H1 (cell line): ENCODE data around the gene NUP133. TPM values are rescaled to one million over a fixed set of nuclear protein-coding genes. Genes with fewer than 3 reads are reported as not detected.

Experiments
- KDM4A ChIP-seq: IDR thresholded peaks from one replicate; pipeline ENCODE4 v1.7.1; 2012; ENCODE audit warnings: low read depth, mild to moderate bottlenecking, moderate library complexity, low read length, inconsistent platforms; ENCODE audit not compliant: severe bottlenecking
- KDM5A ChIP-seq: fragments of 200-600 bp; IDR thresholded peaks from 2 replicates; pipeline ENCODE4 v1.7.1; 2012; ENCODE audit warnings: mild to moderate bottlenecking, low read length, inconsistent platforms, mixed read lengths
- SIRT6 ChIP-seq: IDR thresholded peaks from one replicate; pipeline ENCODE4 v1.7.1; 2012; ENCODE audit warnings: low read length, inconsistent platforms
- SUZ12 ChIP-seq: fragments of 200-600 bp; sonication (generic); IDR thresholded peaks from 2 replicates; pipeline ENCODE4 v1.6.1; 2012; ENCODE audit warnings: mild to moderate bottlenecking, inconsistent platforms, low read length, moderate library complexity, mixed read lengths
- polyA plus RNA-seq, 7 experiments: library from polyadenylated mRNA; depleted of rRNA in 3 of 7; stranded (reverse) in 5 of 7; unstranded in 2 of 7; fragments of >200 nt in 5 of 7; fragments of 200-250 nt in 2 of 7; gene quantifications; 1 replicate in 5 of 7; 2 replicates in 1 of 7; 4 replicates in 1 of 7; pipeline versions ENCODE4 v1.2.1 to v1.2.3, GENCODE V29; 2011 to 2013; ENCODE audit warnings: missing spikeins in 2 of 7, mixed read lengths in 2 of 7
- total RNA-seq: library from RNA; stranded (reverse); fragmentation: NEBNext Ultra II Directional; extraction: Animal tissue kit (Norgen Biotek cat#: 25700); gene quantifications from 2 replicates; pipeline ENCODE4 v1.2.1, GENCODE V29; 2021
- TF ChIP-seq, protein P1 (sequence below): IDR thresholded peaks from 2 replicates; pipeline ENCODE4 v1.6.1; 2011; ENCODE audit warnings: low read depth, mild to moderate bottlenecking, low read length; ENCODE audit not compliant: insufficient read depth
- TF ChIP-seq, protein P2 (sequence below): IDR thresholded peaks from 2 replicates; pipeline ENCODE4 v1.6.1; 2011; ENCODE audit warnings: low read length, improper control_type of control experiment
- TF ChIP-seq, protein P3 (sequence below): IDR thresholded peaks from 2 replicates; pipeline ENCODE4 v1.6.1; 2012; ENCODE audit warnings: inconsistent platforms

NUP133 gene
- total and polyA plus RNA-seq, 2 of the 8 experiments (the other 6 are each of a cell fraction or from before 2014, with no cell fraction given): 20.6 to 72.1 TPM

DNA sequence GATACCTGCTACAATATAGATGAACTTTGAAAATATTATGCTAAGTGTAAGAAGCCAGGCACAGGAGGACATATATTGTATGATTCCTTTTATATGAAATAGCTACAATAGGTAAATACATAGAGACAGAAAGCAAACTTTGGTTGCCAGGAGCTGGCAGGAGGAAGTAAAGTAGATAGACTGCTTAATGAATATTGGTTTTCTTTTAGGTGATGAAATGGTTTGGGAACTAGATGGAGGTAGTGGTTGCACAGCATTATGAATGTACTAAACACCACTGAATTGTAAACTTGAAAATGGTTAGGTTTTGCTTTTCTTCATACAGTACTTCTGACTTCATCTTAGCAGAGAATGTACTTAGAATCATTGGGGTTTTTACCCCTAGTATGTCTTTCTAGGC, 28.8 kb upstream of the NUP133 start (continued):
- TF ChIP-seq, protein P1, sequence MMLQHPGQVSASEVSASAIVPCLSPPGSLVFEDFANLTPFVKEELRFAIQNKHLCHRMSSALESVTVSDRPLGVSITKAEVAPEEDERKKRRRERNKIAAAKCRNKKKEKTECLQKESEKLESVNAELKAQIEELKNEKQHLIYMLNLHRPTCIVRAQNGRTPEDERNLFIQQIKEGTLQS: no peak
- no peak for TF ChIP-seq SIRT6
- TF ChIP-seq, protein P2, sequence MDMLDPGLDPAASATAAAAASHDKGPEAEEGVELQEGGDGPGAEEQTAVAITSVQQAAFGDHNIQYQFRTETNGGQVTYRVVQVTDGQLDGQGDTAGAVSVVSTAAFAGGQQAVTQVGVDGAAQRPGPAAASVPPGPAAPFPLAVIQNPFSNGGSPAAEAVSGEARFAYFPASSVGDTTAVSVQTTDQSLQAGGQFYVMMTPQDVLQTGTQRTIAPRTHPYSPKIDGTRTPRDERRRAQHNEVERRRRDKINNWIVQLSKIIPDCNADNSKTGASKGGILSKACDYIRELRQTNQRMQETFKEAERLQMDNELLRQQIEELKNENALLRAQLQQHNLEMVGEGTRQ: no peak
- TF ChIP-seq, protein P3, sequence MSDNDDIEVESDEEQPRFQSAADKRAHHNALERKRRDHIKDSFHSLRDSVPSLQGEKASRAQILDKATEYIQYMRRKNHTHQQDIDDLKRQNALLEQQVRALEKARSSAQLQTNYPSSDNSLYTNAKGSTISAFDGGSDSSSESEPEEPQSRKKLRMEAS: no peak
- no peak for TF ChIP-seq KDM4A
- no peak for TF ChIP-seq SUZ12
- no peak for TF ChIP-seq KDM5A
